Measurements from ENCODE around the gene CDC42SE1.

CDC42SE1 gene

GRCh38 chr1:151006327-151007052 is 52.9 kb downstream of the CDC42SE1 start, which contains the start of gene MINDY1:
Gene MINDY1, minus strand, starts transcription at chr1:151006902. Its CDS starts 4,285 bp downstream, at chr1:151002617.
- no peaks in the 10 kb centered on the region for H3K9me3 ChIP-seq
- peak within 1 kb of the TSS; percentile 90 to 99 for H3K4me3 ChIP-seq (ENCODE audit: low read depth in 1 of 2, low read length in 1 of 2)
- H3K4me1 ChIP-seq (ENCODE audit: control insufficient read depth in 1 of 2, insufficient read depth in 1 of 2, low read depth in 1 of 2, low read length in 1 of 2), result peaks cover 59 to 75% of the 10 kb centered on the region in 2 experiments
- H3K36me3 ChIP-seq, result peaks cover 1% of the 10 kb centered on the region
- H3K27ac ChIP-seq, result peak within 1 kb of the TSS; percentile 96
- TF ChIP-seq, protein P1, sequence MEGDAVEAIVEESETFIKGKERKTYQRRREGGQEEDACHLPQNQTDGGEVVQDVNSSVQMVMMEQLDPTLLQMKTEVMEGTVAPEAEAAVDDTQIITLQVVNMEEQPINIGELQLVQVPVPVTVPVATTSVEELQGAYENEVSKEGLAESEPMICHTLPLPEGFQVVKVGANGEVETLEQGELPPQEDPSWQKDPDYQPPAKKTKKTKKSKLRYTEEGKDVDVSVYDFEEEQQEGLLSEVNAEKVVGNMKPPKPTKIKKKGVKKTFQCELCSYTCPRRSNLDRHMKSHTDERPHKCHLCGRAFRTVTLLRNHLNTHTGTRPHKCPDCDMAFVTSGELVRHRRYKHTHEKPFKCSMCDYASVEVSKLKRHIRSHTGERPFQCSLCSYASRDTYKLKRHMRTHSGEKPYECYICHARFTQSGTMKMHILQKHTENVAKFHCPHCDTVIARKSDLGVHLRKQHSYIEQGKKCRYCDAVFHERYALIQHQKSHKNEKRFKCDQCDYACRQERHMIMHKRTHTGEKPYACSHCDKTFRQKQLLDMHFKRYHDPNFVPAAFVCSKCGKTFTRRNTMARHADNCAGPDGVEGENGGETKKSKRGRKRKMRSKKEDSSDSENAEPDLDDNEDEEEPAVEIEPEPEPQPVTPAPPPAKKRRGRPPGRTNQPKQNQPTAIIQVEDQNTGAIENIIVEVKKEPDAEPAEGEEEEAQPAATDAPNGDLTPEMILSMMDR (IDR thresholded peaks at IDR 0.05), result peak; percentile 73
- no peaks in the 10 kb centered on the region for H3K27me3 ChIP-seq

GRCh38 chr1:151005729-151006319 is 53.6 kb downstream of the CDC42SE1 start:
- no peaks in the 10 kb centered on the region for H3K27me3 ChIP-seq
- H3K4me1 ChIP-seq (ENCODE audit: control insufficient read depth in 1 of 2, insufficient read depth in 1 of 2, low read depth in 1 of 2, low read length in 1 of 2), result peaks cover 66 to 81% of the 10 kb centered on the region in 2 experiments
- peak overlapping the region; percentile 90 to 99 for H3K4me3 ChIP-seq (ENCODE audit: low read depth in 1 of 2, low read length in 1 of 2)
- no peaks in the 10 kb centered on the region for H3K9me3 ChIP-seq
- peak overlapping the region; percentile 96 for H3K27ac ChIP-seq
- TF ChIP-seq, protein P1 (IDR thresholded peaks at IDR 0.05), result no peak
- H3K36me3 ChIP-seq, result peaks cover 8% of the 10 kb centered on the region

DNA sequence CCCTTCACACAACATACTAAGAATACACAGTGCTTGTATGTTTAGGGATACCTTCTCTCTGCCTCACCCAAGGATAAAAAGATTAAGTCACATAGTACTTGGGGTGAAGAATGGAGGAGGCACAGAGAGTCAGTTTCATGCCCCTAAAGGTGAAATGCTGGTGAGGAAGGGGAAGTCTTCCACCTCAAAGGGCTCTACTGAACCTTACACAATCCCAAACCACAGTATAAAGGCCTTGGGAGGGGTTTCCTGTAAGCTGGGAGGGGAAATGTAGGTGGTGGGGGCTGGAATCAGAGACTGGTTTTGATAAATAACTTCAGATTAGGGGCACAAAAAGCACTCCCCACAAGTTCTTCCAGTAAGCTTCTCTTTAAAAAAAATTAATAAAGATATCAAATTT is 56.2 kb downstream of the CDC42SE1 start:
- peaks cover 73 to 91% of the 10 kb centered on the region in 2 experiments for H3K4me1 ChIP-seq (ENCODE audit: control insufficient read depth in 1 of 2, insufficient read depth in 1 of 2, low read depth in 1 of 2, low read length in 1 of 2)
- H3K4me3 ChIP-seq (ENCODE audit: low read depth in 1 of 2, low read length in 1 of 2), result peak overlapping the region; percentile 90 to 99
- TF ChIP-seq, protein P1 (IDR thresholded peaks at IDR 0.05), result no peak
- H3K36me3 ChIP-seq, result peaks cover 34% of the 10 kb centered on the region
- peak overlapping the region; percentile 96 for H3K27ac ChIP-seq
- no peaks in the 10 kb centered on the region for H3K27me3 ChIP-seq
- H3K9me3 ChIP-seq, result no peaks in the 10 kb centered on the region

GRCh38 chr1:151002611-151003010 is 56.8 kb downstream of the CDC42SE1 start:
- Histone ChIP-seq H3K27me3 (no peaks in the 10 kb centered on the region), H3K4me1 (ENCODE audit: control insufficient read depth in 1 of 2, insufficient read depth in 1 of 2, low read depth in 1 of 2, low read length in 1 of 2) (peaks cover 68 to 86% of the 10 kb centered on the region in 2 experiments), H3K9me3 (no peaks in the 10 kb centered on the region), H3K36me3 (peaks cover 40% of the 10 kb centered on the region), H3K27ac (peak overlapping the region; percentile 96), H3K4me3 (ENCODE audit: low read depth in 1 of 2, low read length in 1 of 2) (peak overlapping the region; percentile 90 to 99)
- TF ChIP-seq, protein P1 (IDR thresholded peaks at IDR 0.05), result no peak

- H3K27me3 ChIP-seq, result no peaks in the 10 kb centered on the region
Observed at GRCh38 chr1:151002051-151002450, 57.4 kb downstream of the CDC42SE1 start.

More at GRCh38 chr1:151002051-151002450, 57.4 kb downstream of the CDC42SE1 start:
- no peaks in the 10 kb centered on the region for H3K9me3 ChIP-seq
- peak overlapping the region; percentile 90 to 99 for H3K4me3 ChIP-seq (ENCODE audit: low read depth in 1 of 2, low read length in 1 of 2)
- peak overlapping the region; percentile 96 for H3K27ac ChIP-seq
- peaks cover 63 to 80% of the 10 kb centered on the region in 2 experiments for H3K4me1 ChIP-seq (ENCODE audit: control insufficient read depth in 1 of 2, insufficient read depth in 1 of 2, low read depth in 1 of 2, low read length in 1 of 2)
- peaks cover 46% of the 10 kb centered on the region for H3K36me3 ChIP-seq
- TF ChIP-seq, protein P1 (IDR thresholded peaks at IDR 0.05), result no peak
